SHP77 treated with DMSO at 0.1 percent for 48 hours (cell line): ENCODE measurements around the gene SAMSN1.
"Not testable (repeated sequence)": the region's sequence is repeated elsewhere in the genome, so short reads cannot be mapped to it uniquely, and the experiment has no call there.

Experiments
- DNase-seq: peaks from one replicate; lab custom pipeline; 2025; lab: John Stamatoyannopoulos, UW

Gene SAMSN1

DNA sequence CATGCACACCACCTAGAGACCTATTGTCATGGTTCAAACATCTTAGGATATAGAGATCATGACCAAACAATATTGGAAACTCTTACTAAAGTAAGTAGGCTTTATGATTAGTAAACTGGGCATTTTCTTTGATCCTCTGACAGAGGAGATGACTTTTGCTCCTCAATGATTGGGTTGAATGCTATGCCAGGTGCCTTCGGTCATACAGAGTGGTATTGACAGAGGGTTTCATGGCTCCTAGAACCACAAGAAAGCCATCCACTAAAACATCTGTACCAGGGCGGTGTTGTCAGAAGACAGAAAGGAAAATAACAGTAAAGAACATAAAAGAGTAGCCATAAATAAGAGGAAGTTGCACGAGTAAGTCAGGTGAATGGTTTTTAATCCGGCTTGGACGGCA, 20.8 kb upstream of the SAMSN1 start:
- no peak for DNase-seq

DNA sequence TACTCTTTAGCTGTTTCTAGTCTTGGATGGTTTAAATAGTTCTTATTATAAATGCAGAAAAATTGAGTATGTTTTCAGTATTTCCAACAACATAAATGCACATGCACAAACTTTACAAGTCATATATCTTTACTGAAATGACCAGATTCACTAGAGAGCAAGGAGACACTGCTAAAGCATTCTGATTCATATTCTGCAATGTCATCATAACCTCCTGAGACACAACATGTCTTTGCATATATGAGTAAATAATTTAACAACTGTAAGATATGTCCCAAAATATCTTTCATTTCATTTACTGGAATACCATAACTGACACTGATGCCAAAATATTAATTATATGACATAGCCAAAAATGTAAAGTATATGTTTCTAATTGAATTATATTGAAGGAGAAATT, 16.8 kb upstream of the SAMSN1 start:
- no peak for DNase-seq

DNA sequence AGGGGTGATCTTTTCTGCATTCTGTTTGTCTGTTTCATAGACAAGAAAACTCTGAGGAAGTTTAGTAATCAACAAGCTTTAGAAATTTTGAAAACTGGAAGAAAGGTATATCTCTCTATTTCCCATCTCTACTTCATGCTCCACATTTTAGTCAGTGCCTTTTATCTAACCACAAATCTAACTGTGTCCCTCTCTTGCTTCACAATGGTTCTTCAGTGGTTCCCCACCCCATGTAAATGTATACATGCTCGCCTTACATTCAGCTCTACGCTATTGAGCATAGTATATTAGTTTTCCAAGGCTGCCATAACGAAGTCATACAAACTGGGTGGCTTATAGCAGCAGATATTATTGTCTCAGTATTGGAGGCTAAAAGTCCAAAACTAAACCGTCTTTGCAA, 14.4 kb upstream of the SAMSN1 start:
- DNase-seq = no peak

DNA sequence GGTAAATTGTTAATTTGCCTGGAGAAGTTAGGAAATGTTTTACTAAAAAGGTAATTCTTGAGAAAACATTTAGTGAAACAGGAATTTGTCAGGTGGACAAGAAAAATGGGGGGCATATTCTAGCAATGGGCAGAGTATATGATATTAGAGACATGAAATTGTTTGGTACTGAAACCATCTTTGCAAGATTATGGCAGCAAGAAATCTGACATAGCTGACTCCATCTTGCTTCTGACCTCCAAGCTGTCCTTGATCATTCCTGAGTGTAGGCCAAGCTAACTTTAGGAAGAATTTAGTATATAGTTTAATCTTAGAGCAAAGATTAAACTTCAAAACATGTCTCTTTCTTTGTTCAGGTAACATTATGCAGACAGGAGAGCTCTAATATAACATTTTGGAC, 14.0 kb upstream of the SAMSN1 start:
- DNase-seq = no peak

DNA sequence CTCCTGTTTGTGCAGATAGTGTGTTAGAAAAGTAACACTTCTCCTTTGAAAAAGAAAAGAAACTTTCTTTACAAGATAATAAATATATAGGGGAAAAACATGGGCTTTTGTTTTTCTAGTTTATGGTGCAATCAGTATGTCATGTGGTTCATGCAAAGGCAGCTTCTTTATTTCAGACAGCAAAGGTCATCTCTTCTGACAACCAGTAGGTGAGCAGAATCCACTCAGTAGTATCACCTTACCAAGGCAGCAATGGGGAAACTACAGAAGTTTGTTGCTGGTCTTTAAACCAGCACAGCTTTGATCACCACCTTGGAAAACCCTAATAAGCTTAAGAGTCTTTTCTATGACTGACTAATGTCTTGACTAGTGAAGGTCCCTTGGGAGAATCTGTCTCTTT, 13.0 kb upstream of the SAMSN1 start:
- DNase-seq = no peak

DNA sequence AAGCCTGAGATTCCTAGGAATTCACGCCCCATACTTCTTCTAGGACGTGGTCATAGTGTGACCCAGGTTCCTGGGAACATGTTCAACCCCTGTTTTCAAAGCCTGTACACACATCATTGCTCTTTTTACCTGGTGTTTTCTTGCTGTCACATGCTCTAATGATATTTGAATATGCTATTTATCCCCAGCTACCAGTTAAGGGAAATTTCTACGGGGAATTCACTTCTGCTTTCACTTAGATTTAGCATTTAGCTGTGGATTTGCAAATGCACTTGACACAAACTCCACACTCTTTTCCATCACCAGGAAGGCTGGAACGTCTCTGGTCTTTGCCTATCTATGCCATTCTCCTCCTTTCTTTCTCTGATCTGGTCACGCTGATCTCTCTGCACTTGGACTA, 11.3 kb upstream of the SAMSN1 start:
- no peak for DNase-seq

DNA sequence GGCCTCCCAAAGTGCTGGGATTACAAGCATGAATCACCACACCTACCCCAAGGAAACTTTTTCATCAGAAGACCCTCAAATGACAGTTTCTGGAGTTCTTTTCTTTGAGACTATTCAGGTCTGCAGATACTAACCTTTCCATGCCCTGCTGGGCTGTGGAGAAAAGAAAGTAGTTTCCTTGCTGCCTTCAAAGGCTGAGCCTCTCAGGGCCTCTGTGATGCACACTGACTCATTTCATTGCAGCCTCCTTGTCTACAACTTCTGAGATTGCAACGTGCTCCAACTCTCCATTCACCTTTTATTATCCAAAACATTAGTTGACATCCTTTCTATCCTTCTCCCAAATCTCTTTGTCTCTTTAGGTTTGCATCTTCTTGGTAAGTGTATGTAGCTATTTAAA, 8.8 kb upstream of the SAMSN1 start:
- DNase-seq = no peak

DNA sequence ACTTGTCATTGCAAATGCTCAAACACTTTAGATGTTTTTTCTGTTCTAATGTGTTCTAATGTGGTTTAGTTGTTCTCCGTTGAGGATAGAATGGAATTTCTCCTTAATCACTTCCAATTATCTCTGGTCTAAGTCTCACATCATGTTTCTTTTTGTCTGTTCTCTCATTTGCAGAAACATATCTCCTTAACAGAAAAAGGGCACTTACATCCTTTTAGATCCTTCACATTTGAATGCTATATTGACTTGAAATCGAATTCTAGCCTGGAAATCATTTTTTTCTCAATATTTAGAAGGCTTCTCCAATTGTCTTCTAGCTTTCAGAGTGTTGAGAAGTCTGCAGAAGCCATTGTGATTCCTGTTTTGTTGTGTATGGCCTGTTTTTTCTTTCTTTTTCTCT, 7.3 kb upstream of the SAMSN1 start:
- no peak for DNase-seq

DNA sequence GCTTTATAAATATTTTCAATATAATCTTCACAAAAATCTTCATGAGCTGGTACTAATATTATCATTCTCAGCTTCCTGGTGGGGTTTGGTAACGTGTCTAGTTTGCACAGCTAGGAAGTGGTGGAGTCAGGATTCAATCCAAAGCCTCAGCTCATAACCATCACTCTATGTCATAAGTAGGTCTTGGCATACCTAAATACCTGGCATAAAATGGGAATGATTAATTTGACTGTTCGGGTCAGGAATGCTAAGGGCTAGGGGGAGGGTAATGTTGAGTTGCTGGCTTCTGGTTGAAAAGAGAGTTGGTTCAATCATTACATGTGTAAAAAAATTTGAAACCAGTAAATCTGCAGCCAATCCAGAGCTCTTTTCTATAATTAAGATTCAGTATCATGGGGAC, 5.6 kb upstream of the SAMSN1 start:
- no peak for DNase-seq

DNA sequence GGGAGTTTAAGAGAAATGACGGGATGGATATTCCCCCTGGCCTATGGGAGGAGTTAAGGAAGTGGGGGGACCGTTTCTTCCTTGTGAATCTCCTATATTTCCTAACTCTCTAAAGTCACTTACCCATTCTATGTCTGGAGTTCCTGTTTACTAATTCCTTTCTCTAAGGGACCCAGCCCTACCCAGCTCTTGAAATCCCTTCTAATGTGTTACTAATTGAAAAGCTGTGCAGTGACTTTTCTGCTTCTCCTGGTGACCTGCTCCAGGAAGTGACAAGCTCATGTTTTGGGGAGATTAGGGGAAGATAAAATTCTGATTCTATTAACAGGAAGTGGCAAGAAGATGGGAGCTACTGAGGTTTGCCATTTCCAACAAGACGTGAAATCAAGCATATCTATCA, 4.0 kb upstream of the SAMSN1 start:
- DNase-seq = no peak

DNA sequence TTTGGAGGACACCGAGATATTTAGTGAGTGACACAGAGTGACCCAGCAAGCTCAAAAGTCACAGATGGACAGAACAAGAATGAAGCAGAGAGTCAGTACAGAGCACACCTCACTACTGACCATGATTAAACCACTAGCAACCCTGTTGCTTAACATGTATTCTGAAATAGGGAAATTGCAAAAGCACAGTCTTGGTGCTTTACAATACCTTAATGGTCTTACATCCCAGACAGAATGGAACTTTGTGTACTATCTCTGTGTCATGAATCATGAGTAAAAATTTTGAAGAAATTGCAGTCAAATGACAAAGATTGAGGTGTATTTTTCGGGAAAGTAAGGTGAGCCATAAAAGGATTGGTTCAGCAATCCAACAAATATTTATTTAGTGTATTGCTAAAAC, 2.7 kb upstream of the SAMSN1 start:
- no peak for DNase-seq

DNA sequence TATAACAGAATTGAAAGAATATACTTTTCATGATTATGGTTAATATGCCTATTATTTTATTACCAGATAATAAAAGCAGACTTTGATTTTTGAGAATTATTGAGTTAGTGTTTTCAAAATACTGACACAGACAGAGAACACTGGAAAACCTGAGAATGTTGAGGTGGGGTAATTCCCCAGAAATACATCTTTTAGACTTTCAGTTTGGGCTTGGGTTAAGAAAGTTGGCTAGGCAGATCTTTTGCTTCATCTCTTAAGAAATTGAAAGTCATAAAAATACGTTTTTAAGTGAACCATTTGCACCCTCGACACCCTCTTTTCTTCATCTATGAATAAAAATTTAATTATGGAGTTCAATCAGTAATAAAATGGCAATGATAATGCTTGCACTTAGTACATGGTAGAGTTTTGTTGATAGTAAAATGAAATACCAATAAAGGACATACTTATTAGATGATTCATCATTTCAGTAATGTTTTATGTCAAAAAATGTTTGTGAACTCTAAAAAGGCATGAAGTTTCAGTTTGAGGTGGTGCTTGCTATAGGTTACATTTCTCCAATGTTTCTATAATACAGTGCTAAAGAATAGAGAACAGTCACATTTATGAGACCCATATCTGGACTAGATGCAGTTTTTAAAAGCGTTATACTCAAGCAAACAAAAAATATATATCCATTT, 1.9 kb upstream of the SAMSN1 start:
- DNase-seq = no peak

DNA sequence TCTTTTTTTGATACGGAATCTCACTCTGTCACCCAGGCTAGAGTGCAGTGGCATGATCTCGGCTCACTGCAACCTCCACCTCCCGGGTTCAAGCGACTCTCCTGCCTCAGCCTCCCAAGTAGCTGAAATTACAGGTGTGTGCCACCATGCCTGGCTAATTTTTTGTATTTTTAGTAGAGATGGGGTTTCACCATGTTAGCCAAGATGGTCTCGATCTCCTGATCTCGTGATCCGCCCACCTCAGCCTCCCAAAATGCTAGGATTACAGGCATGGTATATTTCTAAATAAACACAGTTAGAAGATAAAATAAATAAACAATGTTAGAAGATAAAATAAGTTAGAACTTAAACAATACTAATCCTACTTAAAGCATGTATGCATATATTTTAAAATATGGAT, 604 bp upstream of the SAMSN1 start:
- DNase-seq = not testable (repeated sequence)

DNA sequence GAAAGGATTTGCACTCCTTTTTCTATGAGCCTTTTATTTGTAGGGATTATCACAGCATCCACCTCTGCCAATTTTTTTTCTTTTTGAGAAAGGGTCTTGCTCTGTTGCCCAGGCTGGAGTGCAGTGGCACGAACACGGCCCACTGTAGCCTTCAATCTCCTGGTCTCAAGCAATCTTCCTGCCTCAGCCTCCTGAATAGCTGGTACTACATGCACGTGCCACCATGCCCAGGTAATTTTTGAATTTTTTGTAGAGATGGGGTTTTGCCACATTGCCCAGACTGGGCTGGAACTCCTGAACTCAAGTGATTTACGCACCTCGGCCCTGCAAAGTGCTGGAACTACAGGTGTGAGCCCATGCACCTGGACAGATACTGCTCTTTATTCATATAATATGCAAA, 2.1 kb downstream of the SAMSN1 start:
- DNase-seq = no peak

DNA sequence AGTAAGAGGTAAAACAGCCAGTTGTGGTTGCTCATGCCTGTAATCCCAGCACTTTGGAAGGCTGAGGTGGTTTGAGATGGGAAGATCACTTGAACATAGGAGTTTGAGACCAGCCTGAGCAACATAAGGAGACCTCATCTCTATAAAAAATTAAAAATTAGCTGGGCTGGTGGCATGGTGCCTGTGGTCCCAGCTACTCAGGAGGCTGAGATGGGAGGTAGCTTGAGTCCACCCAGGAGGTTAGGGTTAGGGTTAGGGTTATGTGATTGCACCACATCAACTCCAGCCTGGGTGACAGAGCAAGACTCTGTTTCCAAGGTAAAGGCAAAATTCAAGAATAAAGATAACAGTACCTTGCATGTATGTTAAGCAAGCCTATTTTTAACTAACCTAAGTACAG, 3.5 kb downstream of the SAMSN1 start:
- DNase-seq = no peak

DNA sequence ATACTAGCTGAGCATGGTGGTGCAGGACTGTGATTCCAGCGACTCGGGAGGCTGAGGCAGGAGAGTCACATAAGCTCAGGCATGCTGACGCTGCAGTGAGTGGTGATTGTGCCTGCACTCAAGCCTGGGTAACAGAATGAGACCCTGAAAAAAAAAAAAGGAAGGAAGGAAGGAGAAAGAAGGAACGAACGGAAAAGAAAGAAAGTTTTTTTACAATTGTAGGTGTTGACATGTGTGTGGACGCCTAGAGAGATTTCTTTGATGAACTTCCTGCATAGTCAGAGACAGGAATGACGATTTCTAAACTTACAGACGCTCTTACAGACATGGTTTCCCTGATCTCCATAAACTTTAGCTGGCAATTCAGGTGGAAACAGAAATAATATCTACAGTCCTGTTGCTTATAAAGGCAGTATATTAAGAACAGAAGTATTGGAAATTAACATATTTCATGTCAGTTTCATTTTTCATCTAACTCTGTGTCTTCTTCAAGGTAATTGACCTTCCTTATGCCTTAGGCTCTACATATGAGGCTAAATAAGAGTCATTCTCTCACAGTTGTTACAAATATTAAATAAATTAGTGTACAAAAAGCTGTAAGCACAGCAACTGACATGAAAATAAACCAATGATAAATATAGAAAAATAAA, 4.1 kb downstream of the SAMSN1 start:
- no peak for DNase-seq

DNA sequence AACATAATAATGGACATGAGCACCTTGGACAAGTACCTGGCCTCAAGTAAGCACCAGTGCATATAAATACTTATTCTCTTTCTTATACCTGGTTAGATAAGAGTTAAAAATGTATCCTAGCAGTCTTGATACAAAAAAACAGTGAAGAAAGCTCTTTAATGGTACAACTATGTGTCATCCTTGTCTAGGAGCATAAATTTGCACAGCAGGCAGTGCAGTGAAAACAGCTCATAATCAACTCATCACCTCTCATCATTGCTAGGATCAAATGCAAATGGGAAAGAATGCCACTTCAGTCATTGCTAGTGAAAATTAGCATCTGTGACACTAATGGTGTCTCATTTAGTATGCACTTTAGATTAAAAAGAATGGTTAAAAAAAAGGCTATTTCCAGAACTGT, 7.6 kb downstream of the SAMSN1 start:
- no peak for DNase-seq

DNA sequence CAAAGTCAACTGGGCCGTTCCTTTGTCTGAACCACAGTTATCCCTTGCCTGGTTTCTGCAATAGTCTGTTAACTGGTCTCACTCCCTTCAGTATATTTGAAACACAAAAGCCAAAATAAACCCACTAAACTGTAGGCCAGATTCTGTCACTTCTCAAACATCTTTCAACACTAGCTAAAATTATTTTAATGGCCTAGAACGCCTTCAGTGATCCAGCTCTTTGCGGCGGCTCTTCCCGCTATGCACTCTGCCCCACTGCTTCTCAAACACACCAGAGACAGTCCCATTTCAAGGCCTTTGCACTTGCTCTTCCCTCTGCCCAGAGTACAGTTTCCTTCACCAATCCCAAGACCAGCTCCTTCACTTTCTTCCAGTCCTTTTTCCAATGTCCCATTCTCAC, 9.2 kb downstream of the SAMSN1 start:
- no peak for DNase-seq

DNA sequence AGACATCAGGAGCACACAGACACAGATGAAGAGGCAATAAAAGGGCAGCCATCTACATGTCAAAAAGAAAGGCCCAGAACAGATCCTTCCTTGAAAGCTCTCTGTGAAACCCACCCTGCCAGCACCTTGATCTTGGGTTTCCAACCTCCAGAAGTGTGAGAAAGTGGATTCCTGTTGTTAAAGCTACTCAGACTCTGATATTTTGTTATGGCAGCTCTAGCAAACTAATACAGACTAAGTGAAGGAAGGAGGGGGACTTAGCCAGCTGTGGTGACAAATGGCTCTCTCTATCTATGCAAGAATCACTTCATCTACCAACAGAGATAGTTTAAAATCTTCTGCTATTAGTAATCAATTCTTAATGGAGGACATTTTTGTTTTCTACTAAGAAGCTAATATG, 10.4 kb downstream of the SAMSN1 start:
- DNase-seq = no peak

DNA sequence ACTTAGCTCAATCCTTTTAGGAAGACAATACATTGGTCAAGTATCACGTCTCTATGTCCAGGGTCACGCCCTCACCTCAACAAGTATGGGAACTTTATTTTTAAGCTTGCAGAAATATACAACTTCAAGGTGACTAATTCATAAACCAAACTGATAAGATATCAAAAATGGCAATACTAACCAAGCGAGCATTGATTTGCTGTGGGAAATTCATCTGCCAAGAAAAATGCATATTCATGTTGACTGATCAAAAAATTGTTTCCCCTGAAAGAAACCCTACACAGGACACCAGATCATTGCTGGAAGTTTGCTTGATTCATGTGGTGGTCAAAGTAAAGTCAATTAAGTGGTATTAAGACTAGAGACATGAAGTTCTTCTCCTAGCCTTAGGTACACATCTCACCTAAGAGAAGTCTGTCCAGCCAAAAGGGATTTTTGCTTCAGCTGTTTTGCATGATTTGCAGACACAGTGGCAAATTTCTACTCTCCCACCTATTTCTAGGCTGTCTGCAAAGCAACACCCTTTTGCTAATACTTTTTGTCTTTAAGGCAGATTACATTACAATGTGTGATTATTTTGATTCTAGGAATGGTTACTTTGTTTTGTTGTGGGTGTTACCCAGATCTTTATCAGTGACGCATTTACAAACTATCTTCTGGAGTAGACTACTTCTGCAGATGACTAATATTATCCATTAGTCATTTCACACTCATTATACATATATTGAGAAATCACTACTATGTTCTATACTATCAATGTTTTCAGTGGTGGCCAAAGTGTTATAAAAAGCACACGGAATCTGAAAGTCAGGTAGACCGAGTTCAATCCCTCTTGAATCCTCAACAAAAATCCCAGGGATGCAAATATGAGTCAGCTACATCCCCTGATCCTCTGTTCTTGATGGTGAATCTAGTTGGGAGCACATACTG, 12.4 kb downstream of the SAMSN1 start:
- DNase-seq = no peak

DNA sequence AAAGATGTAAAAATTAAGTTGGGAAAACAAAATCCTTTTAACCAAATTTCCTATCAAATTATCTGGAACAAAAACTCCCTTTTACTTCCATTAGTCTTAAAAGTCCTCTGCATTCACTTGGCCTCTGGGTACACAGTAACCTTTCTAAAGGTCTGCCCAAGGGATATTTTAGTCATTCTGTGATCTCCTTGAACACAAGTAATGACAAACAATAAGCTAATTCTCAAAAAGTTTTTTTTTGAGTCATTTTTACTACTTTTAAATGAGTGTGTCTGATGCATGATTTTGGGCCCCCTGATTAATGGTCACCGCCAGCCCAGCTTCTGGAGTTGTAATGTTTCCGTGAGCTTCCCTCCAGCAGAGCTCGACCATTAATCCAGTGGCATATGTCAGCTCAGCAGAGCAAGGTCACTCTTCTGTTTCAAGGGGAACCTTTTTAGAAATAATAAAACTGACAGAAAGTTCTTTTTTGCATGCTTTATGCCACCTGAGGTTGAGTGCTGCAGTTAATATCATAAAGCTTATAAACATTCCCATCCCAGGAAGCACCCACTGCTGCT, 14.3 kb downstream of the SAMSN1 start:
- no peak for DNase-seq

DNA sequence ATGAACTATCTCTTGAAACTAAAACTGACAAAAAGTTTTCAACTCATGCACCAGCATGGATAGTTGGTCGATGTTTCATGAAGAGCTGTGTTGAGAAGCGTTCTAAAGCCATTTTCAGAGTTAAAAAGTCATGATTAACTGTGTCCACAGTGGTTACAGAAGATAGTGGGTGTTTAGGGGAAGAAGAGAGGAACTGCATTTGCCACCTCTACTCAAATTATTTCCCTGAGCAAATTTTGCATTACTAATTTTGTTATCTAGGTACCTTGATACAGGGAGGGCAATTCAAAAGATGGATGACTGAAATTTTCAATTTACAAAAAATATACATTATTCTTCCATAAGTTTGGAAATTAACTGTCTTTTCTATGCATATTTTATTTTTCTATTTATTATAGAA, 15.5 kb downstream of the SAMSN1 start:
- no peak for DNase-seq

DNA sequence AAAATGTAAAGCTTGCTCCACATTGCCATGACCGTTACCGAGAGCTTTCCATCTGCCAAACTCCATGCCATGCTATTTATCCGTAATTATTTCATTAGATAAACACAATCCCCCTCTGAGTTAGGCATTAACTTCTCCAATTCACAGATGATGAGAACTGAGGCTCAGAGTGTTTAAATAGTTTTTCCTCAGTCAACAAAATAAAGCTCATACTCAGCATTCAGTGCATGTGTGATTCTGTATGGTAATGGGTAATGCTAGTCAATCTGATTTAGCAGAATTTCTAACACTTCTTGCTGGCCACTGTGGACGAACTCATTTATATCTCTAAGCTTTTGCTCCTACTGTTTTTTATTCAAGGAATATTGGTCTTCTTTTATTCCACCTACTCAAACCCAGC, 17.3 kb downstream of the SAMSN1 start:
- DNase-seq = no peak
